GM19372 (cell line): ENCODE results near the gene NCOA1.

Experiments
- ATAC-seq: cut with Tn5 transposase; IDR thresholded peaks from one replicate; pipeline ENCODE4 v1.9.1; 2021; ENCODE audit warnings: mild to moderate bottlenecking, low read depth, moderate library complexity; ENCODE audit not compliant: unreplicated experiment

The NCOA1 gene

GRCh38 chr2:24724111-24724775 lies 233.2 kb downstream of the NCOA1 start:
- no peak for ATAC-seq

GRCh38 chr2:24725956-24726355 lies 234.9 kb downstream of the NCOA1 start:
- no peak for ATAC-seq

DNA sequence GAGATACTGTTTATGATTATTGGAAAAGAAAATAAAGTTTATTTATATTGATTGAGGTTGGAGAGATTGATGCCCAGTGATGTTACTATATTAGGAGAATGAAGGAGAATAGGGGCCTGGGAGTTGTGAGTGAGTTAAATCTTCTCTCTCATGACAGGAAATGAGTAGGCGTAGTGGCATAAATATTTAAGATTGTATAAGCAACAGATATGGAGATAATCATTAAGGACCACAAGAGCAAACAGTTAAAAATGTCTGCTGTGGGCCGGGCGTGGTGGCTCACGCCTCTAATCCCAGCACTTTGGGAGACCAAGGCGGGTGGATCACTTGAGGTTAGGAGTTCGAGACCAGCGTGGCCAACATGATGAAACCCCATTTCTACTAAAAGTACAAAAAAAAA lies 239.4 kb downstream of the NCOA1 start:
- ATAC-seq = no peak

DNA sequence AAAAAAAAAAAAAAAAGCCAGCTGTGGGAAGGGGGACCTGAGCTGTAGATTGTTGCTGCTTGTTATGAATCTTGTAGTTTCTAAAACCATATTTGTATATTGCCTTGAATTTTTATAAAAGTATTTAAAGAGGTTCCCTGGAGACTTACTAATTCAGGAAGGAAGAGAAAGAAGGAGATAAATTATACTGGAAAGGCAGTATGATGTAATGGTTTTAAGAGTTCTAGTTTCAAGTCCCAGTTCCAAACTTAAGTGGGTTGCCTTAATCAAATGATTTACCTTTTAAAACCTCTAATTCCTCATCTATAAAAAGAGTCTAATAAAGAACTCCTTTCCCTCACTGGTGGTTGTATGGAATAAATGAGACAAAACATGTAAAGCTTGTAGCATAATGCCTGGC lies 240.0 kb downstream of the NCOA1 start:
- no peak for ATAC-seq

DNA sequence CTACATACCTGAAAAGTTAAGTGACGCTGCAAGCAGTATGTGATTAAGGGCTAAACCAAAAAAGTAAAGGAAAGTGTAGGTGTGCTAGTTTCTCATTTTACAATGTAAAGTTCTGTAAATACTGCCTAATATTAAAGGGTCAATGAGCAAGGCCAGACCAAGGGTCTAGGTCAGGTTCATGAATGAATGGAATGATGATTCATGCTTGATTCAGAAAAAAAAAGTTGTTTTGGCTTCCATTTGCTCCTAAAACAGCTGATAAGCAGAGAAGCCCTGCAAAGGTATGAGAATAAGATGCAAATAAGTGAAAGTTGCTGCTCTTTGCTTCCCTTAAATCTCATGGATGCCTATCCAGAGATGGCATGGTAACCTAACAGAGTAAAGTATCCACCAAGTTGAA lies 240.9 kb downstream of the NCOA1 start:
- no peak for ATAC-seq

DNA sequence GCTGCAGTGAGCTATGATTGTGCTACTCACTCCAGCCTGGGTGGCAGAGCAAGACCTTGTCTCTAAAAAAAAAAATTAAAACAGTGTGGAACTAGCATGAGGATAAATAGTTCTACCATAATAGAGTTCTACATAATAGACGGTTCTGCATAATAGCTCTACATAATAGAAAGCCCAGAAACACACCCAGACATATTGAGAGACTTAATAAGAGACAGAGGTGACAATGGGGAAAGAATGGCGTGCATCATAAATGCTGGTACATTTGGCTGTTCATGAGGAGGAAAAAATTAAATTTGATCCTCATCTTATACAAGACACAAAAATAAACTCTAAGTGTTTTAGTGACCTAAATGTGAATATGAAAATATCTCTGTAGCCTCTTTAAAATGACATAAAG lies 243.7 kb downstream of the NCOA1 start:
- ATAC-seq = no peak

GRCh38 chr2:24739354-24740025 lies 248.4 kb downstream of the NCOA1 start:
- ATAC-seq = no peak

GRCh38 chr2:24740142-24740541 lies 249.1 kb downstream of the NCOA1 start:
- no peak for ATAC-seq

DNA sequence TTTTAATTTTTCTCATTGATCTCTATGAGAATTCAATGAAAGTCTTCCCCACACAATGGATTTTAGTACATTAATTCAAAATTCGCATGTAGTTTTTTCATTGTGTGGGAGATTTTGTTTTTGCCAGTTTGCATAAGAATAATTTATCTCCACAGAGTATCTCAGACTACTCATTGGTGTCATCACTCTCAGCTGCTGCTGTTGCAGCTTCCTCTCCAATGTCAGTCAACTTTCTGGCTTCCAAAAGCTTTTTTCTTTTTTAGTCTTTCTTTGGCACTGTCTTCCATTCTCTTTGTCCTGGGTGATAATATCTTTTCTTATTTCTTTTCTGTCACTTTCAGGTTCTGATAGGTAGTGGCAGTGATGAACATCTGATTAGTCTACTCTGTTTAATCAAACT lies 251.7 kb downstream of the NCOA1 start:
- no peak for ATAC-seq

- no peak for ATAC-seq
Measured at GRCh38 chr2:24743924-24744323, 252.9 kb downstream of the NCOA1 start.

- ATAC-seq = no peak
Measured at GRCh38 chr2:24744356-24744755, 253.3 kb downstream of the NCOA1 start.

DNA sequence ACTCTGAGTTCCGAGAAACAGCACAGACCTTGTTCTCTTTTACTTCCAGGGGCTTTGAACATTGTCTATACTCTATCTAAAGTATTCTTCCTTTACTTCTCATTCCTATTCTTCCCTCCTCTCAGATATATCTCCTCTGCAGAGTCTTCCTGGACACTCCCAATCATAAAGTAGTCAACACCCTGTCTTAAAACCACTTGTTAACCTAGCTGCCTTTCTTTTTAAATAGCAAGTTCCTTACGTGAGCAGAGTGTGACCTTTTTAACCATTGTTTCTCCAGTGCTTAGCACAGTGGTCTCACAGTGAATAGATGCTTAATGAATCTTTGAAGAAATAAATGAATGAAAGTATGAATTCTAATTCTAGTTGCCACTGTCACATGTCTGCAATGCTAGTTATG lies 254.8 kb downstream of the NCOA1 start:
- no peak for ATAC-seq

DNA sequence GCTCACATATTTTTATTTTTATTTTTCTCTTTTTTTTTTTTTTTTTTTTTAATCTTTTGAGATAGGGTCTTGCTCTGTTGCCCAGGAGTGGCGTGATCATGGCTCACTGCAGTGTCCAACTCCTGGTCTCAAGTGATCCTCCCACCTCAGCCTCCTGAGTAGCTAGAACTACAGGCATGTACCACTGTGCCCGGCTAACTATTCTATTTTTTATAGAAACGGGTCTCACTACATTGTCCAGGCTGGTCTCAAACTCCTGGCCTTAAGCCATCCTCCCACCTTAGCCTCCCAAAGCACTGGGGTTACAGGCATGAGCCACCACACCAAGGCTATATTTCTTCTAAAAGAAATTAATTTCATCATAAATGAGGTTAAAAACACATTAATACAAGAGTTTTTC lies 256.2 kb downstream of the NCOA1 start:
- ATAC-seq = no peak

- ATAC-seq = no peak
Measured at GRCh38 chr2:24749069-24749691, 258.1 kb downstream of the NCOA1 start.

- ATAC-seq = no peak
Measured at GRCh38 chr2:24754985-24755705, 264.1 kb downstream of the NCOA1 start.

DNA sequence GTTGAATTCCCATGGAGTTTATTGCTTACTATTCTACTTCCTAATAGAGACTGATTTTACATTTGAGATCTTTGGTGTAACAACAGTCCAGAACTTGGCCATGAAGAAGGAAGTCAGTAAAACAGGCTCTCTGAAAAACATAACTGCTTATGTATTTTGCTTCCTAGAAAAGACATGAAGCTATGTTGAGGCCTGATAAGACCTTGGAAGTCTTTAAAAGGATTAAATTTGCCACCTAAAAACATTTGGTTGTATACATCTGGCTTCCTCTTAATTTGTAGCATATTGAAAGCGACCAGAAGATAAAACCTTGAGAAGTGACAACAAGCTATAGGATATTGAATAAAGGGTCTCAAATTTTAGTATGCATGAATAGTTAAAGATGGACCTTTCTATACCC lies 265.7 kb downstream of the NCOA1 start:
- no peak for ATAC-seq

- ATAC-seq = no peak
Measured at GRCh38 chr2:24761866-24762265, 270.8 kb downstream of the NCOA1 start.

GRCh38 chr2:24762518-24762917 lies 271.5 kb downstream of the NCOA1 start:
- ATAC-seq = no peak

- no peak for ATAC-seq
Measured at GRCh38 chr2:24763843-24764242, 272.8 kb downstream of the NCOA1 start.

DNA sequence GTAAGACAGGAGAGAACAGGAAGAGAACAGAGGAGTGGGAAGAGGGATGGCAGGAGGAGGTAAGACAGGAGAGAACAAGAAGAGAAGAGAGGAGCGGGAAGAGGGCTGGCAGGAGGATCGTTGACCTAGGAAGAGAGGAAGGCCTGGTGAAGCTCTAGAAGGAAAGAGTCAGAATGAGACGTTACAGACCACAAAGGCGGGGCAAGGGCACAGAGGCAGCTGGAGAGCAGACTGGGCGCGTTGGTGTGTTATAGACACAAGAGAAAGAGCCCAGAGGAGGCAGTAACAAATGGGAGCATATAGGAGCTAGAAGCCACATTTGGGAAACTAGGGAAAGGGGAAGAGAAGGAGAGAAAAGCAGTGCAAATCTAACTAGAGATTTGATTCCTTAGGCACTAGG lies 275.6 kb downstream of the NCOA1 start:
- no peak for ATAC-seq

GRCh38 chr2:24768013-24768412 lies 277.0 kb downstream of the NCOA1 start:
- ATAC-seq = no peak
